H9 (cell line): ENCODE results near the gene PHACTR1. TPM values are rescaled to one million over a fixed set of nuclear protein-coding genes. Genes with fewer than 3 reads are reported as not detected.

Experiments
- DNase-seq: peaks from one replicate; pipeline ENCODE4 v3.0.0-alpha.2; 2017
- H2AFZ ChIP-seq: one replicate; pipeline ENCODE4 v1.6.1; 2013; ENCODE audit warnings: mild to moderate bottlenecking, low read length, control low read depth, moderate library complexity
- H2AK5ac ChIP-seq: 2 replicates; pipeline ENCODE4 v1.6.1; 2013; ENCODE audit warnings: low read length, control low read depth, mixed read lengths; ENCODE audit not compliant: insufficient read length
- H2BK120ac ChIP-seq: one replicate; pipeline ENCODE4 v1.6.1; 2013; ENCODE audit warnings: low read depth, mild to moderate bottlenecking, low read length, control low read depth, inconsistent platforms; ENCODE audit not compliant: poor library complexity, severe bottlenecking
- H2BK12ac ChIP-seq: 2 replicates; pipeline ENCODE4 v1.6.1; 2013; ENCODE audit warnings: low read length, control low read depth, mixed read lengths, low read depth; ENCODE audit not compliant: insufficient read length
- H2BK15ac ChIP-seq: 2 replicates; pipeline ENCODE4 v1.6.1; 2013; ENCODE audit warnings: low read depth, low read length, control low read depth
- H2BK20ac ChIP-seq: one replicate; pipeline ENCODE4 v1.6.1; 2013; ENCODE audit warnings: low read depth, mild to moderate bottlenecking, low read length, control low read depth, inconsistent platforms; ENCODE audit not compliant: poor library complexity, severe bottlenecking
- H2BK5ac ChIP-seq: 2 replicates; pipeline ENCODE4 v1.6.1; 2013; ENCODE audit warnings: low read length, control low read depth, mixed read lengths; ENCODE audit not compliant: insufficient read length
- H3K14ac ChIP-seq: 2 replicates; pipeline ENCODE4 v1.6.1; 2013; ENCODE audit warnings: low read length, control low read depth; ENCODE audit not compliant: insufficient read depth
- H3K18ac ChIP-seq: 2 replicates; pipeline ENCODE4 v1.6.1; 2013; ENCODE audit warnings: low read depth, mild to moderate bottlenecking, mixed read lengths, low read length, control low read depth; ENCODE audit not compliant: insufficient read length
- H3K23ac ChIP-seq: 2 replicates; pipeline ENCODE4 v1.6.1; 2013; ENCODE audit warnings: low read length, control low read depth, mixed read lengths, low read depth; ENCODE audit not compliant: insufficient read length
- H3K23me2 ChIP-seq: 2 replicates; pipeline ENCODE4 v1.6.1; 2013; ENCODE audit warnings: low read depth, mild to moderate bottlenecking, mixed read lengths, low read length, control low read depth; ENCODE audit not compliant: insufficient read length, poor library complexity, severe bottlenecking
- H3K27ac ChIP-seq: 2 replicates; pipeline ENCODE4 v1.5.1; 2013; ENCODE audit warnings: low read length, control low read depth, mixed read lengths, low read depth; ENCODE audit not compliant: insufficient read length
- H3K27me3 ChIP-seq: 2 replicates; pipeline ENCODE4 v1.6.1; 2013; ENCODE audit warnings: low read length, control low read depth, inconsistent platforms; ENCODE audit not compliant: insufficient read depth
- H3K4ac ChIP-seq: 2 replicates; pipeline ENCODE4 v1.6.1; 2013; ENCODE audit warnings: low read depth, mild to moderate bottlenecking, control low read depth, inconsistent platforms, low read length, moderate library complexity
- H3K4me1 ChIP-seq: 2 replicates; pipeline ENCODE4 v1.6.1; 2013; ENCODE audit warnings: low read length, control low read depth, inconsistent platforms; ENCODE audit not compliant: insufficient read depth
- H3K4me2 ChIP-seq: 2 replicates; pipeline ENCODE4 v1.6.1; 2013; ENCODE audit warnings: low read length, control low read depth, mixed read lengths; ENCODE audit not compliant: insufficient read length, insufficient read depth
- H3K56ac ChIP-seq: 2 replicates; pipeline ENCODE4 v1.6.1; 2013; ENCODE audit warnings: low read depth, mild to moderate bottlenecking, mixed read lengths, low read length, control low read depth; ENCODE audit not compliant: insufficient read length
- H3K79me1 ChIP-seq: 2 replicates; pipeline ENCODE4 v1.6.1; 2013; ENCODE audit warnings: low read depth, mild to moderate bottlenecking, moderate library complexity, low read length, control low read depth, inconsistent platforms; ENCODE audit not compliant: insufficient read depth, poor library complexity, severe bottlenecking
- H3K79me2 ChIP-seq: 2 replicates; pipeline ENCODE4 v1.6.1; 2013; ENCODE audit warnings: low read length, control low read depth, inconsistent platforms; ENCODE audit not compliant: insufficient read depth
- H3K9ac ChIP-seq: 2 replicates; pipeline ENCODE4 v1.6.1; 2013; ENCODE audit warnings: low read length, control low read depth, mixed read lengths; ENCODE audit not compliant: insufficient read length; ENCODE audit errors: extremely low read depth
- H3K9me3 ChIP-seq: one replicate; pipeline ENCODE4 v1.6.1; 2013; ENCODE audit warnings: low read depth, low read length, inconsistent platforms; ENCODE audit not compliant: control insufficient read depth
- H3T11ph ChIP-seq: one replicate; pipeline ENCODE4 v1.6.1; 2013; ENCODE audit warnings: mild to moderate bottlenecking, low read length, control low read depth, inconsistent platforms
- H4K20me1 ChIP-seq: one replicate; pipeline ENCODE4 v1.6.1; 2013; ENCODE audit not compliant: control insufficient read depth, insufficient read length, insufficient read depth
- H4K5ac ChIP-seq: 2 replicates; pipeline ENCODE4 v1.6.1; 2013; ENCODE audit warnings: low read depth, mild to moderate bottlenecking, mixed read lengths, low read length, control low read depth; ENCODE audit not compliant: insufficient read length
- H4K8ac ChIP-seq: replicated peaks from 2 replicates; pipeline ENCODE4 v1.6.1; 2013; ENCODE audit warnings: low read length, control low read depth, mixed read lengths, low read depth; ENCODE audit not compliant: insufficient read length
- H4K91ac ChIP-seq: 2 replicates; pipeline ENCODE4 v1.6.1; 2013; ENCODE audit warnings: low read depth, mild to moderate bottlenecking, moderate library complexity, mixed read lengths, low read length, control low read depth; ENCODE audit not compliant: insufficient read length
- H3K27ac Mint-ChIP-seq, 3 experiments: 2 replicates in 2 of 3; 3 replicates in 1 of 3; pipeline ENCODE4 v1.8.0; 2020 to 2021; ENCODE audit warnings: mixed read lengths in 3 of 3, mild to moderate bottlenecking in 1 of 3, moderate library complexity in 1 of 3
- H3K27me3 Mint-ChIP-seq: 2 replicates; pipeline ENCODE4 v1.8.0; 2021; ENCODE audit warnings: low read depth, mild to moderate bottlenecking, moderate library complexity, mixed read lengths
- H3K36me3 Mint-ChIP-seq, 3 experiments: 2 replicates in 2 of 3; 3 replicates in 1 of 3; pipeline ENCODE4 v1.8.0; 2020 to 2021; ENCODE audit warnings: low read depth in 3 of 3, mixed read lengths in 3 of 3; ENCODE audit not compliant: insufficient read depth in 1 of 3
- H3K4me1 Mint-ChIP-seq, 2 experiments: 2 replicates each; pipeline ENCODE4 v1.8.0; 2020; ENCODE audit warnings: mixed read lengths in 2 of 2
- H3K4me3 Mint-ChIP-seq, 2 experiments: 2 replicates in 1 of 2; 3 replicates in 1 of 2; pipeline ENCODE4 v1.8.0; 2020 to 2021; ENCODE audit warnings: mild to moderate bottlenecking in 2 of 2, mixed read lengths in 2 of 2, moderate library complexity in 1 of 2
- H3K9me3 Mint-ChIP-seq, 2 experiments: 2 replicates in 1 of 2; 3 replicates in 1 of 2; pipeline ENCODE4 v1.8.0; 2020; ENCODE audit warnings: mild to moderate bottlenecking in 2 of 2, mixed read lengths in 2 of 2, moderate library complexity in 1 of 2
- CTCF ChIP-seq: fragments of 200-600 bp; sonication (generic); conservative IDR thresholded peaks from 3 replicates; pipeline ENCODE4 v1.8.0; 2021; ENCODE audit warnings: antibody characterized with exemption, mild to moderate bottlenecking
- WGBS: extraction: QIAGEN DNeasy Blood & Tissue Kit; methylation state at CpG from one replicate; pipeline ENCODE4 v1.1.7; 2013; ENCODE audit warnings: missing lambda C conversion rate, low lambda C conversion rate, mixed read lengths; ENCODE audit not compliant: insufficient read length; ENCODE audit errors: extremely low coverage; 5-methylcytosine and 5-hydroxymethylcytosine counted together
- total RNA-seq: library from RNA; stranded (reverse); gene quantifications from 2 replicates; pipeline ENCODE4 v1.2.1, GENCODE V29; 2021

PHACTR1 gene
- total RNA-seq, 1 experiment from 2014 or later: 15.9 TPM

- Histone ChIP-seq H3K4ac (no peak overlapping the region), H2BK12ac (no peak overlapping the region), H2BK120ac (no peak overlapping the region), H3K9me3 (no peaks in the 10 kb centered on the region), H3K23me2 (no peaks in the 10 kb centered on the region), H4K91ac (no peak overlapping the region), H3K4me1 (peaks cover 5% of the 10 kb centered on the region; the same call in 1 of the 2 replicates), H3K23ac (no peak overlapping the region), H3K79me2 (no peaks in the 10 kb centered on the region), H2BK5ac (no peak overlapping the region), H2AFZ (no peak overlapping the region), H3K27me3 (no peaks in the 10 kb centered on the region), H3T11ph (no peak overlapping the region), H3K56ac (no peak overlapping the region), H2BK20ac (no peak overlapping the region), H3K4me2 (no peak overlapping the region), H4K8ac (no peak overlapping the region), H4K20me1 (no peaks in the 10 kb centered on the region), H3K27ac (no peak overlapping the region), H2AK5ac (no peak overlapping the region), H4K5ac (no peak overlapping the region), H2BK15ac (no peak overlapping the region), H3K14ac (no peak overlapping the region), H3K79me1 (no peaks in the 10 kb centered on the region), H3K9ac (no peak overlapping the region), H3K18ac (no peak overlapping the region)
- H3K4me3 Mint-ChIP-seq: no peak overlapping the region
- H3K36me3 Mint-ChIP-seq: no peaks in the 10 kb centered on the region; a peak in 1 of 7 replicates
- peaks cover 43% of the 10 kb centered on the region in 2 experiments for H3K4me1 Mint-ChIP-seq
- no peak for DNase-seq
- no peak for TF ChIP-seq CTCF
- no peaks in the 10 kb centered on the region; the same call in 1 of the 2 replicates for H3K27me3 Mint-ChIP-seq
- no peak overlapping the region for H3K27ac Mint-ChIP-seq
- H3K9me3 Mint-ChIP-seq: peaks cover 3 to 6% of the 10 kb centered on the region in 2 experiments; a peak in 2 of 5 replicates
- no CpG with 5 or more reads among the region's 1 CpG for WGBS
These were observed 399.6 kb downstream of the PHACTR1 start for GRCh38 chr6:13116155-13116554.
